NB4 (cell line): Measurements from ENCODE around the gene NATD1.

Experiments
- CTCF ChIP-seq: IDR thresholded peaks from one replicate; pipeline ENCODE4 v1.5.1; 2012; ENCODE audit warnings: low read depth, low read length
- MYC ChIP-seq: IDR thresholded peaks from 2 replicates; pipeline ENCODE4 v1.6.1; 2011; ENCODE audit warnings: low read depth, low read length

GRCh38 chr17:21217346-21217745, 35.9 kb downstream of the NATD1 start:
- TF ChIP-seq MYC (no peak), CTCF (no peak)
